HG02885 (cell line): ENCODE results near the gene TSPEAR.
"Not testable (repeated sequence)": the region's sequence is repeated elsewhere in the genome, so short reads cannot be mapped to it uniquely, and the experiment has no call there.

Experiments
- ATAC-seq: cut with Tn5 transposase; IDR thresholded peaks from one replicate; pipeline ENCODE4 v1.9.1; 2021; ENCODE audit warnings: mild to moderate bottlenecking; ENCODE audit not compliant: unreplicated experiment, poor library complexity

TSPEAR gene

DNA sequence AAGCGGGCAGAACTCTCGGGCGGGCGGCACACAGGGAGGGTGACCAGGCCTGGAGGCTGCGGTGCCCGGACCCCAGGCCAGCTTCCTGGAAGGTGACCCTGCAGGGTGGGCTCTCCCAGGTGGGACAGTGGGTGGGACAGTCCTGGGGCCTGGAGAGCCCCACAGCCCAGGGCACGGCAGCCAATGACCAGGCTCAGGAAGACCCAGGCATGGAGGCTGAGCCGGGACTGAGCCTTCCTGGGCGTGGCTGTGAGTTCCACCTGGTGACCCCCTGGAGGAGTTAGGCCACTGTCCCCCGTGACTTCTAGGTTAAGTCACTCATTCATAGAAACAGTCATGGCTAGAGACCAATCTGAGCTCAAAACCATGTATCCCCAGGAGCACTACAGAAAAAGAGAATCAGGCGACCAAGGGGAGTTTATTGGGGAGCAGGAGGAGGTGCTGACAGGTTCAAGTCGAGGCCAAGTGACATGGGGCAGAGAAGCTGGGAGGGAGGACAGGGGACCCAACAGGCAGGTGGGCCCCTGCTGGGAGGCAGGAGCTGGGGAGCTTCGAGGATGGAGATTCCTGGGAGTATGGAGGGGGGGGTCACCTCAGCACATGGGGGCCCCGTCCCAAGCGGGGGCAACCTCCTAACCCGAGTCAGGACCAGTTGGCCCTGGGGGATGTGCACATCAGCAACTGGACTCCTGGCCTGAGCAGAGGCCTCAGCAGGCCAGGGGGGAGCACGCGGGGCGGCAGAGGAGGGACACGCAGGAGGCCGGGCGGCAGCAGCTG lies 132.1 kb downstream of the TSPEAR start:
- ATAC-seq: no peak

DNA sequence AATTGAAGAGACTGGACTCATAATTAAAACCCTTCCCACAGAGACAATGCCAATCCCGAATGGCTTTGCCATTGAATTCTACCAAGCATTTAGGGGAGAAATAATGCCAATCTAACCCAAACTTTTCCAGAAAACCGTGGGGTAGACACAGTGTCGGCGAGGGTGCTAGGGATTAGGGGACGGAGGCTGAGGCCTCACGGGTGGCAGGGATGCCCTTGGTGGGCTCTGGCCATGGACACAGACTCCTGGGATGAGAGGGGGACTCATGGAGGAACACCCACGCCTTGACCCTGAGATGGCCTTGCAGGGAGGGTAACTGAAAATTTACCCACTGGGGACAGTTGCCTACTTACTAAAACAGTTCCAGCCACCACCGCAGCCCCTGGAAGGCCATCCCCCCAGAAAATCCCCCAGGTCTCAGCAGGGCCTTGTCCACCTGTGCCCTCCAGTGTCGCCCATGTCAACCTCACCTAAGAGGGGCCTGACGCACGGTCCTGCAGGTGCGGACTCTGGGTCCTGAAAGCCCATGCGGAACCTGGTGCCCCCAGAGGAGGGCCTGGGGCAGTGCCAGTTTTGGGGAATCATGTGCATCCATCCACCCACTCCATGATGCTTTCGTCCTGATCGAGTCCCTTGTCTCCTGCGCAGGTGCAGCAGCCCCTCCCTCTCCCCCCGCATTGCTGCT lies 132.9 kb downstream of the TSPEAR start:
- ATAC-seq: no peak

DNA sequence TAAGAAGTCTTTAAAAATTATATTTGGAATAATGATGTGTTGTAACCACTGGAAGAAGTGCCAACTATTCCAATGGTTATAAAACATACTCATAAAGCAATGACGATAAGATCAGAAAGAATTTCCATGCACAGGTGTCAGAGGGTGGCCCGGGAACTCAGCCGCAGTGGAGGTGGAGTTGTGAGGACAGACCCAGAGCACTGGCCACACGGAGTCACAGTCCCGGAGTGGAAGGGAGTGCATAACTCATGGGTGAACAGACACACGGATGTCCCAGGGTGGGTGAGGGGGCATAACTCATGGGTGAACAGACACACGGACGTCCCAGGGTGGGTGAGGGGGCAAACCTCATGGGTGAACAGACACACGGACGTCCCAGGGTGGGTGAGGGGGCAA lies 135.3 kb downstream of the TSPEAR start:
- ATAC-seq: no peak

DNA sequence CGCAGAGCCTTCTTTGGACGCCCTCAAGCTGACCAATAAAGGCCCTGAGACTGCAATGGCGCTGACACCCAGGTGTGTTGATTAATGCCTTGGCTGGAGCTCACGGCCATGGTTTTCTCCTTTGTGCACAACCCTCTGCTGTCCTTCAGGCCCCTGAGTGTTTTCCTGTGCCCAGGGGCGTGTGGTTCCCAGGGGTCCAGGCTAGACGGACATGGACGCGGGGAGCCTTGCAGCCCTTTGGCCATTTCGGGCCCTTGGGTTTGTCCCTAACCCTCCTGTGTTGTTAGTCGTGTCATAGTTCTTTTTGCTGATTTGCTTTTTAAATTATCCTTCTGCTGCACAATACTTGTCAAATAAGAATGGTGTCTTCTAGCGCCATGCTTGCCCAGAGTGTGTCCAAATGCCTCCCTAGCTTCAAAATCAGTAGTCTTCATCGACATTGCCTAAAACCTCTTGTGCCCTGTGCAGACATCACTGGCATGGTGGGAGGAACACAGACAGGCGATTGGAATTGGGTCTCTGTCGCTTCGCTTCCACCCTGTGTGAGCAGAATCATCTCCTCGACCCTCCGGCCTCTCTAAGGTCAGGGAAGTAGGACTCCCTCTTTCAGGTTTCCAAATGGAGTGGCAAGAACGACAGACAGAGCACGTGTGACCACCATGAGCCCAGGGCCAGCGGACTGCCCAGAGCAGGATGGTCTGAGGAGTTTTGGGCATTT lies 135.9 kb downstream of the TSPEAR start:
- no peak for ATAC-seq

DNA sequence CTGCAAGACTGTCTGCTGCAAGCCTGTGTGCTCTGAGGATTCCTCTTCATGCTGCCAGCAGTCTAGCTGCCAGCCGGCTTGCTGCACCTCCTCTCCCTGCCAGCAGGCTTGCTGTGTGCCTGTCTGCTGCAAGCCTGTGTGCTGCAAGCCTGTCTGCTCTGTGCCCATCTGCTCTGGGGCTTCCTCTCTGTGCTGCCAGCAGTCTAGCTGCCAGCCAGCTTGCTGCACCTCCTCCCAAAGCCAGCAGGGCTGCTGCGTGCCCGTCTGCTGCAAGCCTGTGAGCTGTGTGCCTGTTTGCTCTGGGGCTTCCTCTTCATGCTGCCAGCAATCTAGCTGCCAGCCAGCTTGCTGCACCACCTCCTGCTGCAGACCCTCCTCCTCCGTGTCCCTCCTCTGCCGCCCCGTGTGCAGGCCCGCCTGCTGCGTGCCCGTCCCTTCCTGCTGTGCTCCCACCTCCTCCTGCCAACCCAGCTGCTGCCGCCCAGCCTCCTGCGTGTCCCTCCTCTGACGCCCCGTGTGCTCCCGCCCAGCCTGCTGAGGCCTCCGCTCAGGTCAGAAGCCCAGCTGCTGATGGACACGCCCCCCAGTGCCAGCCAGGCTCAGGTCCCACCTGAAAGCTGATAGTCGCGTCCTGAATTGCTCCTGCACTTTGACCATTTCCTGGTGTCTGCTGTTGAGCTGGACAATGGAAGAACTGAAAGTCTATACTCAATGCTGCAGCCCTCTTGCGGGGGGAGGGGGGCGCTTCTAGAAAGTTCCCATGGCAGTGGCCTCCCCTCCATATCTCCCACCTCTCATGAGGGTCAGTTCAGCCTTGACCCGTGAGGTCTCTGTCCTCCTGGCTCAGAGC lies 136.7 kb downstream of the TSPEAR start:
- ATAC-seq: no peak

DNA sequence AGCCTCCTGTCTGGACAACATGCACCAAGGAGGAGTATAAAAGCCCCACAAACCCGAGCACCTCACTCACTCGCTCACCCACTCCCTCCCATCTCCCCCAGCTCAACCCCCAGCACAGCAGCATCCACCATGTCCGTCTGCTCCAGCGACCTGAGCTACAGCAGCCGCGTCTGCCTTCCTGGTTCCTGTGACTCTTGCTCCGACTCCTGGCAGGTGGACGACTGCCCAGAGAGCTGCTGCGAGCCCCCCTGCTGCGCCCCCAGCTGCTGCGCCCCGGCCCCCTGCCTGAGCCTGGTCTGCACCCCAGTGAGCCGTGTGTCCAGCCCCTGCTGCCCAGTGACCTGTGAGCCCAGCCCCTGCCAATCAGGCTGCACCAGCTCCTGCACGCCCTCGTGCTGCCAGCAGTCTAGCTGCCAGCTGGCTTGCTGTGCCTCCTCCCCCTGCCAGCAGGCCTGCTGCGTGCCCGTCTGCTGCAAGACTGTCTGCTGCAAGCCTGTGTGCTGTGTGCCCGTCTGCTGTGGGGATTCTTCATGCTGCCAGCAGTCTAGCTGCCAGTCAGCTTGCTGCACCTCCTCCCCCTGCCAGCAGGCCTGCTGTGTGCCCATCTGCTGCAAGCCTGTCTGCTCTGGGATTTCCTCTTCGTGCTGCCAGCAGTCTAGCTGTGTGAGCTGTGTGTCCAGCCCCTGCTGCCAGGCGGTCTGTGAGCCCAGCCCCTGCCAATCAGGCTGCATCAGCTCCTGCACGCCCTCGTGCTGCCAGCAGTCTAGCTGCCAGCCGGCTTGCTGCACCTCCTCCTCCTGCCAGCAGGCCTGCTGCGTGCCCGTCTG lies 137.5 kb downstream of the TSPEAR start, which contains the start of gene KRTAP10-4:
KRTAP10-4 (plus strand) TSS at position 100 of the 827 bp plus-strand sequence; CDS start at position 130, 30 bp downstream.
- ATAC-seq: not testable (repeated sequence)

DNA sequence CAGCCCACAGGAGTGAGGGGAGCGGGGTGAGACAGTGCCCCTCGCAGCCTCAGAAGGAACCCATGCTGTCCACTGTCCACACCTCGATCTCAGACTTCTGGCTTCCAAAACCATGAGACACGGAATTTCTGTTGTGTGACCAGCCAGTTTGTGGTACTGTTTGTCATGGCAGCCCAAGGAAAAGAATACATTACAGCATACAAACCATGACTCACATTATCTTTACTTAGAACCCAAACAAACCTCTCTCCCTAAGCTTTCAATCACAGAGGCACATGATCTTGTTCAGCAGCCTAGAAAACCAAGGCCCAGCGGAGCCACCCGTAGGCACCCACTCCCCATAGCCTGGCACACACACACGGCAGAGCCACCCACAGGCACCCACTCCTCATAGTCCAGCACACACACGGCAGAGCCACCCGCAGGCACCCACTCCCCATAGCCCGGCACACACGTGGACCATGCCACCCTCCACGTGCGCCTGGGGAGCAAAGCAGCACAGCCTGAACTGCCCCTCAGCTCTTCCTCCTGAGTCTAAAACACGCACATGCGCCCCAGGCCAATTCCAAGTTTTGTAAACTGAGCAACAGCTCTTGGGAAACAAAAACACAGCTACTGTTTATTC lies 138.3 kb downstream of the TSPEAR start:
- ATAC-seq: no peak

DNA sequence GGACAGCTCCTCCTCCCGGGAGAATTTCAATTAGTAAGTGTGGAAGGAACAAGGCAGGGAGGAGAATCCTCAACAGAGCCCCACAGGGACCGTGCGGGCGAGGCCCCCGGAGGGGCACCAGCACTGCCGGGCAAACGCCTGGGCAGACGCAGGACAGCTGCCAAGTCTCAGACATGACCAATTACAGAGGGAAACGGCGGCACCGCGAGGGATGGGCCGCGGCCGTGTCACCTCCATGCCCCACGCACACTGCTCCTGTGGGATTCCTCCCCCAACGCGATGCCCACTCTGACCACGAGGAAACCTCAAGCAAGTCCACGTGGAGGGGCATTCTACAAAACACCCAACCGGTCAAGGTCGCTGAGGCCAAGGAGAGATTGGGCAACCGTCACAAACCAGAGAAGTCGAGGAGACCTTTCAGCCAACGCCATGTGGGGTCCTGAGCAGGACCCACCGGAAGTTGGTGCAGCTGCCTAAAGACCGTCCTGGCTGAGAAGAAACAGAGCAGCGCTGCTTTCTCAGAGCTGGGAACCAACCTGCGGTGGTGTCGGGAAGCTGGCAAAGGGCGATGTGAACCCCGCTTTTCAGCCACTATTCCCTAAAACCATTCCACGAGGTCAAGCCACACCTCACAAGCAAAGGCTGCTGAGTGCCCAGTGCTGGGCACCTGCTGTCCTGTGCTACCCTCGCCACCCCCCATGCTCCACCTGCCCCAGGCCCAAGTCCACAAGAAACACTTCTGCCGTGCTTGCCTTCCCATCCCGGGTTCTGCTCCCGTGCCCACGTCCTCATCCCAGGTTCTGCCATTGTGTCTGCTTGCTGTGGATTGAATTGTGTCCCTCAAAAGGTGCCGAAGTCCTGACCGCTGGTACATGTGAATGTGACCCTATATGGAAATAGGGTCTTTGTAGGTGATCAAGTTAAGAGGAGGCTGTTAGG lies 139.3 kb downstream of the TSPEAR start:
- ATAC-seq: no peak

DNA sequence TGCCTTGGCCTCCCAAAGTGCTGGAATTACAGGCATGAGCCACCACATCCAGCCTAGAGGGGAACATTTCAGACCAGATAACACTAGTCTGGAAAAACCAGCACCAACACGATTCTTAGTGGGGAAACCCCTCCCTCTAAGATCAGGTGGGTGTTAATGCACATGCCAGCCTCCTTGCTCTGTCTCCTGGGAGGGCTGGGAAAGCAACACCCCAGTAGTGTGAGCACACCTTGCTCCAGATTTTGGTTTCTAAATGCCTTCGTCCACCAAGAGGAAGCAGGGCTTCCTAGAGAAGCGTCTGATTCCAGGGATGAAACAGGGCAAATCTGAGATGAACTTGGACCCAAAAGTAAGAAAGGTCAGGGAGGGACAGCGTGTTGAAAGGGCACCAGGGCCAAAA lies 140.1 kb downstream of the TSPEAR start:
- ATAC-seq: no peak

DNA sequence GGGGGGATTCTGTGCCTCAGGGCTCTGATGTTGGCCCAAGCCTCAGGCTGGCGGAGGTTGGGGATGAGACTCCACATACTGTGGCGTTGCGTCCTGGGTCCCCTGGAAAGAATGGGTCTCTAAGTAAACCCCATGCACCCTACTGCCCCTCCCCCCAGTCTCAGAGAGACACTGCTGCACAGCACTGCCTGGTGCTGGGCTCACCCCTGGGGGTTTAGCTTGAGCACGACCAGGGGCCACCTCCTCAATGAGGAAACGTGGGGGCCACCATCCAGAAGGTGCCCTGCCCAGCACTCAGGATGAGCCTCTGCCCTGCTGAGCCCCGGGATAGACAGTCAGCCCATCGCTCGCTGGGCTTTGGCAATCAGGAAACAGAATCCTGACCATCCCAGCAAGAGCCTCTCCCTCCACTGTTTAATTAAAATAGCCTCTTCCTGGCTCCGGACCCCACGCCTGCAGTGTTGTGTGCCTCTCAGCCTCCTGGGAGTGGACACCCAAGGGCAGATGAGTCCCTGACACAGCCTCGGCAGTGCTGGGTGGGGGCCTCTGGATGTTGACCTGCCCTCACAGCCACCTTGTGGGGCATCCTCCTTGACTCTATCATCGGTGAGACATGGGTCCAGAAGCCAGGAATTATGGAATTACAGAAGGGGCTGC lies 141.4 kb downstream of the TSPEAR start:
- ATAC-seq: no peak

DNA sequence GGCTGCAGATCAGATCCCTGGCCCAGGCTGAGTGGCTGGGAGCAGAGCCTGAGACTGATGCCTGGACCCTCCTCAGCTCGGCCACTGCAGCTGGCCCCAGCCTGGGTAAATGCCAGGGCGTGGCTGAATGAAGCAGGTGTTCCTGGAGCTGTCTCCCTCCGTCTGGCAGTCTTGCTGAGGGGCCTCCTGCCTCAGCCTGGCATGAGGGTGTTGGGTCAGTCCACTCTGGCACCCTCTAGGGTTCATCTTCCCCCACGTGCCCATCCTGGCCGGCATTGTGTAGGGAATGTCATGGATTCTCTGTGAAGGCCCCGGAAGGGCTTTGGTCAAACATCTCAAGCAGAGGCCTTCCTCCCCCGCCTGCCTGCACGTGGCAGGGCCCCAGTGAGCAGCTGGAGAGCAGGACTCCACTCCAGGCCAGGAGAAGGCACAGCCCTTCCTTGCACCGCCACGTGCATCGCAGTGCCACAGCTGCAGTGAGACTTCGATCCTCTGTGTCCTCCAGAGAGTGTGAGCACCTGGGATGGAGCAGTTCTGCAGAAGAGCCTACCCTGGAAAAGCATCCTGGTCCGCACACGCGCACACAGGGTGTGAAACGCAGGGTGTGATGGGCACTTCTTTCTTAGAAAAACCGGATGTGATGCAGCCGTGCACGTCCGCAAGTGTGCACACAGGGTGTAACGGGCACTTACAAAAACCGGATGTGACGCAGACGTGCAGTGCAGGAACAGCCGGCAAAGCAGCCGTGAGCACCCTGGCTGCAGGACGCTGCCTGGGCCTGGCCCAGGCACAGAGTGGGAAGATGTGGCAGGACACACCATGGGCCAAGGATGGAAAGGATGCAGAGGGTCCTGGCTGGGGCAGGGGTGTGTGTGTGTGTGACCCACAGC lies 142.5 kb downstream of the TSPEAR start:
- ATAC-seq: no peak

DNA sequence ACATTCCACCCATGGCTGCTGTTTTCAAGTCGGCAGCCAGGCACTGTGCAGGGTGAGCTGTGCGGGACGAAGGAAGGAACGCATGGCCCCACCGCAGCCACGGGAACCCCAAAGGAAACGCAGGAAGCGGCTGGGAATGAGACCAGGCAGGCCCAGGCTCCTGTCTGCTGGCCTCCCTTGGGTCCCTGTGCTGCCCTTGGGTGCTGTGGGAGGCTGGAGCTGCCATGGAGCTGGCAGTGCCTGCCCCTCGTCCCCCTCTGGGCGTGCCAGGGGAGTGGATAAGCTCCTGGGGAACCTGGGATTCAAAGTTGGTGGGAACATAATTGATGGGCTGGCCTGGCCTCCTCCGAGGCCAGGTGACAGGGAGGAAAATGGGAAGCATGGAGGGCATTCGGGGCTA lies 143.1 kb downstream of the TSPEAR start:
- ATAC-seq: no peak

DNA sequence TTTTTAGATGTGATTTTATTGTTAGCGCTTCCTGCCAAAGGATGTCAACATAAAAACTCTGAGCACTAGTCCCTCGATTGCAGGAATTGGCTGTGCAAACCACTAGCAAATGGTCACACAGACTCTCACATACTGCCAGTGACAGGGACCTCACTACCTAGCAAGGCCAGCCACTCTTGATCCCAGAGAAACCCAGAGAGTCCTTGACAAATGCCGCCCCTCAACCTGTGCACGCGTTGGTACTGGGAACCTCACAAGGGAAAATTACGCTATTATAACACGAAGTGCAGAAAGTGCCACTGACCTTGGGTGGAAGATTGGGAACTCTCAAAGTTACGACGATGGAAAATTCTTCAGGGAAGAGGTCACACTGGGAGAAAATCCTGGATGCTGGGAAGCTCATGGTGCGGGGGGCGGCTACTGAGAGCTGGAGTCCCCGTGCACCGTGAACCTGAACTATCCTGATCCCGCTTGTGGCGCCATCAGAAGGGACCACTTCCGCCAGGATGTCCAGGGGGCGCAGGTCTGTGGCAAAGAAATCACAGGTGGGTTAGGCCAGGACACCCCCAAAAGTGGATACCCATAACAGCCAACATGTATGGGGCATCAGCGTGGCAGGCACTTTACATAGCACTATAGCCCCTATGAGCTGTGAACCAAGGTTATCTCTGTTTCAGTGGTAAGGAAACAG lies 143.7 kb downstream of the TSPEAR start:
- ATAC-seq: no peak

DNA sequence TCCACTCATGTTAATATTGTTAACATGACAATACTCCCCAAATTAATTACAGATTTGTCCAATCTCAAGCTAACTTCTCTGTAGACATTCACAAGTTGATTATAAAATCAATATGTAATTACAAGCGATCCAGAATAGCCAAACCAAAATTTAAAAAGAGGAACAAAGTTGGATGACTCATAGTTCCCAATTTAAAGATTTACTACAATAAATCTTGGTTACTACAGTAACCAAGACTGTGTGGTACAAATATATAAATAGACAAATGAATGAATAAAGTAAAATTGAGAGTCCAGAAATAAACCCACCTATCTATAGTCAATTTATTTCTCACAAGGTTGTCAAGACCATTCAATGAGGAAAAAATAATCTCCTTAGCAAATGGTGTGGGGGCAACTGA lies 145.0 kb downstream of the TSPEAR start:
- ATAC-seq: no peak

DNA sequence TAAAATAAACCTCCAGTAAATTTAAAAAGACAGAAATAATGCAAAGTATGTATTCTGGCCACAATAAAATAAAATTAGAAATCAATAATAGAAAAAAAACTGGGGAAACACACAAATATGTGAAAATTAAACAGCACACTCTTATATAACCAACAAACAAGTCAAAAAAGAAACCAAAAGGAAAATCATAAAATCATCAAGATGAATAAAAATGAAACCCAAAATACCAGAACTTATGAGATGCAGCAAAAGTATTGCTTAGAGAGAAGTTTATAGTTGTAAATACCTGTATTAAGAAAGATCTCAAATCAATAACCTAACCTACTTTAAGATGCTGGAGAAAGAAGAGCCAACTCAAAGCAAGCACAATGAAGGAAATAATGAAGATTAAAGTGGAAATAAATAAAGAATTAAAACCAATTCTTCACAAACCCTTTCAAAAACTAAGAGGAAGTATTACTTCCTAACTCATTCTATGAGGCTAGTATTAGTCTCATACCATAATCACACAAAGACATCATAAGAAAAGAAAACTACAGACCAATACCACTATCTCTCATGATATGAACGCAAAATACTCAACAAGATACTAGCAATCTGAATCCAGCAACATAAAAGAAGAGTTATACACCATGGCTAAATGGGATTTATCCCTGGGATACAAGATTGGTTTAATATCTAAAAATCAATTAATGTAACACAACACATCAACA lies 146.3 kb downstream of the TSPEAR start:
- ATAC-seq: no peak
